OCI-LY3 (cell line): ENCODE measurements around the gene PIEZO2.

Experiments
- H2AFZ ChIP-seq: fragments of 200-600, 300-600 bp; shearing (Covaris generic); 2 replicates; pipeline ENCODE4 v1.6.0; 2014; ENCODE audit warnings: antibody characterized with exemption, low read depth, low read length
- H3K27ac ChIP-seq: fragments of 200-600, 300-600 bp; sonication (generic); 2 replicates; pipeline ENCODE4 v1.5.1; 2014; ENCODE audit warnings: mild to moderate bottlenecking, low read length, moderate library complexity, mixed read lengths
- H3K27me3 ChIP-seq: fragments of 200-600, 300-600 bp; sonication (generic); 2 replicates; pipeline ENCODE4 v1.6.1; 2014; ENCODE audit warnings: low read depth, low read length, mixed read lengths
- H3K36me3 ChIP-seq: fragments of 200-600, 300-600 bp; sonication (generic); replicated peaks from 2 replicates; pipeline ENCODE3; 2014; ENCODE audit warnings: low read depth, low read length, mixed read lengths
- H3K4me1 ChIP-seq: fragments of 300-600, 200-600 bp; sonication (generic); 2 replicates; pipeline ENCODE4 v1.6.1; 2014; ENCODE audit warnings: low read length, mixed read lengths
- H3K4me2 ChIP-seq: fragments of 200-600, 300-600 bp; sonication (generic); 2 replicates; pipeline ENCODE4 v1.6.1; 2014; ENCODE audit warnings: low read length, mixed read lengths
- H3K4me3 ChIP-seq: fragments of 300-600, 200-600 bp; sonication (generic); 2 replicates; pipeline ENCODE4 v1.5.1; 2014; ENCODE audit warnings: antibody characterized with exemption, mild to moderate bottlenecking, low read length, moderate library complexity
- H3K79me2 ChIP-seq: fragments of 300-600, 200-600 bp; shearing (Covaris generic); 2 replicates; pipeline ENCODE4 v1.6.1; 2014; ENCODE audit warnings: mild to moderate bottlenecking, low read length, mixed read lengths
- H3K9ac ChIP-seq: fragments of 300-600, 200-600 bp; shearing (Covaris generic); 2 replicates; pipeline ENCODE4 v1.6.0; 2014; ENCODE audit warnings: mild to moderate bottlenecking, low read length, moderate library complexity
- H3K9me3 ChIP-seq: fragments of 200-600, 300-600 bp; shearing (Covaris generic); 2 replicates; pipeline ENCODE4 v1.6.1; 2014; ENCODE audit warnings: low read length, mixed read lengths; ENCODE audit not compliant: insufficient read depth
- H4K20me1 ChIP-seq: fragments of 200-600, 300-600 bp; sonication (generic); 2 replicates; pipeline ENCODE4 v1.6.1; 2016; ENCODE audit warnings: low read length, mixed read lengths; ENCODE audit not compliant: insufficient read depth
- CTCF ChIP-seq: fragments of 200-600, 300-600 bp; sonication (generic); IDR thresholded peaks from 2 replicates; pipeline ENCODE4 v1.5.1; 2014; ENCODE audit warnings: antibody characterized with exemption, low read length, low read depth
- EZH2phosphoT487 ChIP-seq: fragments of 200-600 bp; shearing (Covaris generic); IDR thresholded peaks from 2 replicates; pipeline ENCODE4 v1.6.1; 2018; ENCODE audit warnings: antibody characterized with exemption, mixed run types, low read depth

PIEZO2 gene

GRCh38 chr18:10814336-10814735 is 335.0 kb downstream of the PIEZO2 start:
- Histone ChIP-seq H3K79me2 (no peaks in the 10 kb centered on the region), H3K9me3 (no peaks in the 10 kb centered on the region), H2AFZ (no peak overlapping the region)

GRCh38 chr18:10805587-10806118 is 343.7 kb downstream of the PIEZO2 start:
- no peak overlapping the region for H2AFZ ChIP-seq
- TF ChIP-seq EZH2phosphoT487 (no peak), CTCF (no peak)

More at GRCh38 chr18:10814336-10814735, 335.0 kb downstream of the PIEZO2 start:
- no peaks in the 10 kb centered on the region for H4K20me1 ChIP-seq
- no peak overlapping the region for H3K9ac ChIP-seq
- no peaks in the 10 kb centered on the region for H3K36me3 ChIP-seq
- H3K27me3 ChIP-seq, result no peaks in the 10 kb centered on the region
- no peak overlapping the region for H3K27ac ChIP-seq
- TF ChIP-seq CTCF (no peak), EZH2phosphoT487 (no peak)
- no peak overlapping the region for H3K4me3 ChIP-seq
- no peak overlapping the region for H3K4me2 ChIP-seq
- no peaks in the 10 kb centered on the region for H3K4me1 ChIP-seq

GRCh38 chr18:10804126-10804525 is 345.2 kb downstream of the PIEZO2 start:
- Histone ChIP-seq H2AFZ (no peak overlapping the region), H3K27ac (no peak overlapping the region), H3K4me2 (no peak overlapping the region), H3K4me1 (no peaks in the 10 kb centered on the region), H3K4me3 (no peak overlapping the region), H3K9me3 (no peaks in the 10 kb centered on the region), H3K9ac (no peak overlapping the region), H3K27me3 (no peaks in the 10 kb centered on the region), H3K36me3 (no peaks in the 10 kb centered on the region), H3K79me2 (no peaks in the 10 kb centered on the region), H4K20me1 (no peaks in the 10 kb centered on the region)
- TF ChIP-seq EZH2phosphoT487, result no peak
- TF ChIP-seq CTCF, result no peak

More at GRCh38 chr18:10805587-10806118, 343.7 kb downstream of the PIEZO2 start:
- Histone ChIP-seq H3K27me3 (no peaks in the 10 kb centered on the region), H3K4me3 (no peak overlapping the region), H3K4me1 (no peaks in the 10 kb centered on the region), H3K4me2 (no peak overlapping the region), H4K20me1 (no peaks in the 10 kb centered on the region), H3K27ac (no peak overlapping the region), H3K9me3 (no peaks in the 10 kb centered on the region), H3K79me2 (no peaks in the 10 kb centered on the region), H3K36me3 (no peaks in the 10 kb centered on the region), H3K9ac (no peak overlapping the region)

- H3K36me3 ChIP-seq, result no peaks in the 10 kb centered on the region
These were observed 350.4 kb downstream of the PIEZO2 start for GRCh38 chr18:10798727-10799550.

More at GRCh38 chr18:10798727-10799550, 350.4 kb downstream of the PIEZO2 start:
- Histone ChIP-seq H3K27me3 (no peaks in the 10 kb centered on the region; the same call in 1 of the 2 replicates), H2AFZ (no peak overlapping the region), H3K9ac (no peak overlapping the region), H3K4me1 (no peaks in the 10 kb centered on the region), H3K4me2 (no peak overlapping the region), H3K4me3 (no peak overlapping the region), H3K79me2 (no peaks in the 10 kb centered on the region), H3K27ac (no peak overlapping the region), H4K20me1 (no peaks in the 10 kb centered on the region), H3K9me3 (no peaks in the 10 kb centered on the region)
- TF ChIP-seq EZH2phosphoT487 (no peak), CTCF (no peak)
